IMR-90 (cell line): ENCODE measurements around the gene FSD1L. TPM values are rescaled to one million over a fixed set of nuclear protein-coding genes. Genes with fewer than 3 reads are reported as not detected.

ENCODE experiments used
- ATAC-seq: fragments of 200-7000 bp; cut with Tn5 transposase; 2 replicates; pipeline ENCODE4 v1.9.1; 2020; ENCODE audit warnings: low read depth, mild to moderate bottlenecking, moderate library complexity
- BruUV-seq: library from RNA; stranded (reverse); fragments of 400-500 nt; replicated peaks from 2 replicates; lab custom pipeline; 2021; lab: Mats Ljungman, UMichigan
- CTCF ChIA-PET: fragments of 300-600 bp; formaldehyde crosslinking; extraction: SDS; loops from one replicate; lab custom pipeline; 2021; ENCODE audit warnings: antibody characterized with exemption; lab: Yijun Ruan, JAX
- POLR2A ChIA-PET: fragments of 300-600 bp; sonication (Branson Sonifier 250); formaldehyde crosslinking; loops from one replicate; lab custom pipeline; 2022; ENCODE audit warnings: antibody characterized with exemption; ENCODE audit not compliant: unreplicated experiment; lab: Charles Lee
- DNase-seq: peaks from one replicate; pipeline ENCODE4 v3.0.0; 2013
- H2AFZ ChIP-seq: replicated peaks from 2 replicates; pipeline ENCODE3; 2013; ENCODE audit warnings: low read length, mild to moderate bottlenecking; ENCODE audit not compliant: poor library complexity
- H2AK5ac ChIP-seq: 2 replicates; pipeline ENCODE4 v1.6.1; 2013; ENCODE audit warnings: low read depth, low read length, inconsistent platforms
- H2AK9ac ChIP-seq: replicated peaks from 2 replicates; pipeline ENCODE3; 2013; ENCODE audit warnings: mild to moderate bottlenecking, low read depth, low read length, moderate library complexity; ENCODE audit not compliant: poor library complexity
- H2BK120ac ChIP-seq: 2 replicates; pipeline ENCODE4 v1.6.1; 2013; ENCODE audit warnings: low read depth, low read length, inconsistent platforms
- H2BK15ac ChIP-seq: 3 replicates; pipeline ENCODE4 v1.6.1; 2013; ENCODE audit warnings: low read depth, low read length, inconsistent platforms
- H2BK20ac ChIP-seq: 2 replicates; pipeline ENCODE4 v1.6.1; 2013; ENCODE audit warnings: low read depth, mild to moderate bottlenecking, inconsistent platforms, low read length, moderate library complexity
- H2BK5ac ChIP-seq: 2 replicates; pipeline ENCODE4 v1.6.1; 2013; ENCODE audit warnings: mild to moderate bottlenecking, low read depth, low read length, inconsistent platforms; ENCODE audit not compliant: poor library complexity, severe bottlenecking
- H3K14ac ChIP-seq: replicated peaks from 2 replicates; pipeline ENCODE4 v1.6.1; 2013; ENCODE audit warnings: low read depth, low read length, inconsistent platforms
- H3K18ac ChIP-seq: 2 replicates; pipeline ENCODE4 v1.6.1; 2013; ENCODE audit warnings: low read depth, low read length, control low read depth
- H3K23ac ChIP-seq: 2 replicates; pipeline ENCODE4 v1.6.1; 2013; ENCODE audit warnings: low read depth, low read length, inconsistent platforms
- H3K27ac ChIP-seq: 2 replicates; pipeline ENCODE4 v1.5.1; 2013; ENCODE audit warnings: mild to moderate bottlenecking, control low read depth, low read length; ENCODE audit not compliant: insufficient read depth
- H3K27me3 ChIP-seq: 2 replicates; pipeline ENCODE4 v1.6.1; 2013; ENCODE audit warnings: low read length; ENCODE audit not compliant: control insufficient read depth, insufficient read depth
- H3K36me3 ChIP-seq: 2 replicates; pipeline ENCODE4 v1.6.1; 2013; ENCODE audit warnings: low read length, mixed read lengths; ENCODE audit not compliant: control insufficient read depth, insufficient read depth
- H3K4ac ChIP-seq: 2 replicates; pipeline ENCODE4 v1.6.1; 2013; ENCODE audit warnings: low read depth, low read length, inconsistent platforms
- H3K4me1 ChIP-seq: 2 replicates; pipeline ENCODE4 v1.6.1; 2013; ENCODE audit warnings: low read length, mixed read lengths; ENCODE audit not compliant: control insufficient read depth, insufficient read depth
- H3K4me2 ChIP-seq: 2 replicates; pipeline ENCODE4 v1.6.1; 2013; ENCODE audit warnings: low read depth, mild to moderate bottlenecking, control low read depth, low read length, moderate library complexity
- H3K4me3 ChIP-seq: 2 replicates; pipeline ENCODE4 v1.5.1; 2013; ENCODE audit warnings: low read depth, mild to moderate bottlenecking, control low read depth, low read length, moderate library complexity; ENCODE audit not compliant: insufficient read depth
- H3K56ac ChIP-seq: 2 replicates; pipeline ENCODE4 v1.6.1; 2013; ENCODE audit warnings: low read length, inconsistent platforms; ENCODE audit not compliant: insufficient read depth; ENCODE audit errors: extremely low read depth
- H3K79me1 ChIP-seq, 2 experiments: 2 replicates each; pipeline ENCODE4 v1.6.1; 2013; ENCODE audit warnings: low read length in 2 of 2, inconsistent platforms in 1 of 2, low read depth in 1 of 2
- H3K9ac ChIP-seq: 2 replicates; pipeline ENCODE4 v1.6.1; 2013; ENCODE audit warnings: low read depth, low read length, control low read depth
- H3K9me1 ChIP-seq: 2 replicates; pipeline ENCODE4 v1.6.1; 2013; ENCODE audit warnings: low read length, inconsistent platforms; ENCODE audit not compliant: insufficient read depth
- H3K9me3 ChIP-seq: 2 replicates; pipeline ENCODE4 v1.6.1; 2013; ENCODE audit warnings: low read length; ENCODE audit not compliant: control insufficient read depth, insufficient read depth
- H4K20me1 ChIP-seq: 2 replicates; pipeline ENCODE4 v1.6.1; 2013; ENCODE audit warnings: low read length, inconsistent platforms; ENCODE audit not compliant: insufficient read depth
- H4K5ac ChIP-seq: 2 replicates; pipeline ENCODE4 v1.6.1; 2013; ENCODE audit warnings: mild to moderate bottlenecking, low read depth, low read length, control low read depth
- H4K8ac ChIP-seq, 2 experiments: 2 replicates each; pipeline ENCODE4 v1.6.1; 2013; ENCODE audit warnings: low read depth in 2 of 2, low read length in 2 of 2, control low read depth in 1 of 2, inconsistent platforms in 1 of 2
- H4K91ac ChIP-seq: 2 replicates; pipeline ENCODE4 v1.6.1; 2013; ENCODE audit warnings: low read depth, low read length, inconsistent platforms; ENCODE audit not compliant: insufficient read depth
- CHD1 ChIP-seq: IDR thresholded peaks from 2 replicates; pipeline ENCODE4 v1.6.1; 2012; ENCODE audit warnings: low read depth, low read length, improper control_type of control experiment
- RAD21 ChIP-seq: IDR thresholded peaks from 2 replicates; pipeline ENCODE4 v1.6.1; 2012; ENCODE audit warnings: low read length, improper control_type of control experiment
- WGBS, 2 experiments: methylation state at CpG; one replicate each; pipeline versions ENCODE4 v1.1.5 to v1.1.7; 2013; ENCODE audit warnings: missing lambda C conversion rate in 2 of 2; ENCODE audit not compliant: insufficient read length in 1 of 2; ENCODE audit errors: extremely low coverage in 2 of 2; 5-methylcytosine and 5-hydroxymethylcytosine counted together
- dilution Hi-C: fragments of 300-500 bp; cut with HindIII; formaldehyde crosslinking; loops from one replicate; pipeline ENCODE4 v1.14.3; 2018; ENCODE audit warnings: low sequenced_read_pairs; ENCODE audit not compliant: unreplicated experiment
- in situ Hi-C: fragments of 300-500 bp; cut with MboI; formaldehyde crosslinking; loops from 3 replicates; pipeline ENCODE4 v1.14.3; 2019; ENCODE audit warnings: low sequenced_read_pairs, inconsistent platforms, mixed read lengths
- intact Hi-C: fragments of 100-400 bp; cut with micrococcal nuclease; formaldehyde crosslinking; loops from 2 replicates; pipeline ENCODE4 v1.10.0; 2022
- polyA plus RNA-seq, 3 experiments: library from polyadenylated mRNA; depleted of rRNA; stranded (reverse); fragments of >200 nt; gene quantifications; 2 replicates each; pipeline ENCODE4 v1.2.3, GENCODE V29; 2012; ENCODE audit warnings: low replicate concordance in 1 of 3
- total RNA-seq: library from RNA; depleted of rRNA; stranded (reverse); fragments of >200 nt; gene quantifications from 2 replicates; pipeline ENCODE4 v1.2.3, GENCODE V29; 2012

Gene FSD1L
- total and polyA plus RNA-seq, 2 of the 4 experiments (the other 2 are of a cell fraction), result 1.4 to 2.9 TPM

GRCh38 chr9:105399117-105399516 lies 48.7 kb upstream of the FSD1L start:
- no peak for TF ChIP-seq RAD21
- no peak for TF ChIP-seq CHD1
- Histone ChIP-seq H4K91ac (no peak overlapping the region), H3K4me1 (peaks cover 3% of the 10 kb centered on the region), H3K4me3 (no peak overlapping the region), H3K9ac (no peak overlapping the region), H4K20me1 (no peaks in the 10 kb centered on the region), H2BK20ac (no peak overlapping the region), H2AFZ (no peak overlapping the region), H3K9me3 (no peaks in the 10 kb centered on the region), H3K4ac (no peak overlapping the region), H3K9me1 (no peaks in the 10 kb centered on the region), H2AK9ac (no peak overlapping the region), H3K36me3 (no peaks in the 10 kb centered on the region), H2BK120ac (no peak overlapping the region), H3K4me2 (no peak overlapping the region), H3K27ac (no peak overlapping the region), H3K18ac (no peak overlapping the region), H3K23ac (no peak overlapping the region), H3K79me1 (no peaks in the 10 kb centered on the region), H2AK5ac (no peak overlapping the region), H4K5ac (no peak overlapping the region), H2BK5ac (no peak overlapping the region), H3K14ac (no peak overlapping the region), H2BK15ac (no peak overlapping the region), H4K8ac (no peak overlapping the region), H3K56ac (no peak overlapping the region), H3K27me3 (no peaks in the 10 kb centered on the region)
- DNase-seq, result no peak
- no TSS peak for BruUV-seq
- ATAC-seq, result no peak
- WGBS, 2 experiments, result no CpG with 5 or more reads among the region's 2 CpGs
- in situ Hi-C loops (loop anchor here (25.0 kb wide), 1 partner anchor 88 kb away; no protein-coding TSS in a partner anchor), intact Hi-C loops (no loop called here), dilution Hi-C loops (no loop called here)
- ChIA-PET POLR2A (no interaction called here), CTCF (no interaction called here)
